Activated CD4-positive, alpha-beta T cell treated with anti-CD3 and anti-CD28 coated beads, Interleukin-2, amount 10 ng/mL, durations not matched to agents 24 days and 14 days (primary cell): ENCODE data around the gene RPL10. TPM values are rescaled to one million over a fixed set of nuclear protein-coding genes. Genes with fewer than 3 reads are reported as not detected.
"Not testable (repeated sequence)": the region's sequence is repeated elsewhere in the genome, so short reads cannot be mapped to it uniquely, and the experiment has no call there.

ENCODE experiments used
- DNase-seq: peaks from one replicate; pipeline ENCODE4 v3.0.0; 2022
- H3K27ac Mint-ChIP-seq: one replicate; pipeline ENCODE4 v1.8.0; 2022; ENCODE audit warnings: mild to moderate bottlenecking, mixed read lengths
- H3K27me3 Mint-ChIP-seq: one replicate; pipeline ENCODE4 v1.8.0; 2022; ENCODE audit warnings: mixed read lengths
- H3K36me3 Mint-ChIP-seq: one replicate; pipeline ENCODE4 v1.8.0; 2022; ENCODE audit warnings: low read depth, mild to moderate bottlenecking, mixed read lengths
- H3K4me1 Mint-ChIP-seq: one replicate; pipeline ENCODE4 v1.8.0; 2021; ENCODE audit warnings: mixed read lengths
- H3K4me3 Mint-ChIP-seq: one replicate; pipeline ENCODE4 v1.8.0; 2022; ENCODE audit warnings: mild to moderate bottlenecking, moderate library complexity, mixed read lengths
- H3K9me3 Mint-ChIP-seq: one replicate; pipeline ENCODE4 v1.8.0; 2021; ENCODE audit warnings: mixed read lengths
- intact Hi-C: fragments of 100-400 bp; cut with micrococcal nuclease; formaldehyde crosslinking; loops from one replicate; pipeline ENCODE4 v1.15.1; 2023
- total RNA-seq: library from RNA; stranded (reverse); gene quantifications from 2 replicates; pipeline ENCODE4 v1.2.3, GENCODE V29; 2022

The RPL10 gene
- total RNA-seq, 1 donor from 2014 or later: 2,338 TPM

DNA sequence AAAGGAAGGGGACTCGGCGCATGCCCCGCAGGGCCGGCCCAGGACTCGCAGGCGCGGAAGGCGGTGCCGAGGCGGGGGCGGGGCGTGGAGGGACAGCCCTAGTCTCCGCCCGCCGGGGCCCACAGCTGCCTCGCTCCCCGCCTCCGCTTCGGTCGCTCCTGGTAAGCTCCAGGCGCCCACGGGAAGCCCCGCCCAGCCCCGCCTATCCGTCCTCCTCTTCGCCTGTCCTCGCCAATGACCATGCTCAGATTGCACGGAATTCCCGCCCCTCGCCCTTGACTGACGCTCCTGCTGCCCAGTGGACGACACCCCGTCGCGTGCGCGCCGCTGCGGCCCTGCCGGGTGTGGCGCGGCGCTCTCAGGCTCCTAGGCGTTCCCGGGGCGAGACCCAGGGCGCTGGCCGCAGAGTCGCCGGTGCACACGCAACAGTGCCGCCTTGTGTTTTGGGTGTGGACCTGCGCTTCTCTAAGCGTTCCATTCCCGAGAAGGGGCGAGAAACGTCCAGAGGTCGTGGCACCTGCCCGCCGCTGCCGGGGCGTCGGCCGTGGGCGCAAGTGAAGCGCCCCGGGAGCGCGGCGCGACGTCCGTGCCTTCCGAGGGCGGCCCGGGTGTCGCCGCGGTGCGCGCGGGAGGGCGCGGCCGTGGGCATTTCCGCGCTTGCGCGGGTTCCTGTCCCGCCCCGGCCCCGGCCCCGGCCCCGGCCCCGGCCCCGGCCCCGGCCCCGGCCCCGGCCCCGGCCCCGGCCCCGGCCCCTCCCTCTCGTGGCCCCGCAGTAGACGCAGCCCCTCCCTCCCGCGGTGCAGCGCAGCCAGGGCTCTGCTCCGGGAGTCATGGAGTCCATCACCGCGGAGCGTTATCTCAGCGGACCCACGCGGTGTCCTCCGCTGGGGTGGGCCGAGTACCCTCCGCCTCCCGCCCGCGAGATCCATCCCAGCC, 8.1 kb upstream of the RPL10 start:
- H3K36me3 Mint-ChIP-seq, H3K9me3 Mint-ChIP-seq, intact Hi-C loops, H3K4me1 Mint-ChIP-seq, H3K4me3 Mint-ChIP-seq, H3K27me3 Mint-ChIP-seq, H3K27ac Mint-ChIP-seq: not testable (repeated sequence)
- peak; percentile 80 for DNase-seq

GRCh38 chrX:154396363-154396762, 1.8 kb upstream of the RPL10 start:
- intact Hi-C loops: loop anchor here (5.0 kb wide), 2 partner anchors 41 to 81 kb away; partner anchors contain the start of genes GDI1 and LAGE3
- Mint-ChIP-seq H3K36me3 (peaks cover 33% of the 10 kb centered on the region), H3K4me3 (peak overlapping the region; percentile 92), H3K4me1 (peaks cover 11% of the 10 kb centered on the region)
- DNase-seq, H3K27ac Mint-ChIP-seq, H3K27me3 Mint-ChIP-seq, H3K9me3 Mint-ChIP-seq: not testable (repeated sequence)

DNA sequence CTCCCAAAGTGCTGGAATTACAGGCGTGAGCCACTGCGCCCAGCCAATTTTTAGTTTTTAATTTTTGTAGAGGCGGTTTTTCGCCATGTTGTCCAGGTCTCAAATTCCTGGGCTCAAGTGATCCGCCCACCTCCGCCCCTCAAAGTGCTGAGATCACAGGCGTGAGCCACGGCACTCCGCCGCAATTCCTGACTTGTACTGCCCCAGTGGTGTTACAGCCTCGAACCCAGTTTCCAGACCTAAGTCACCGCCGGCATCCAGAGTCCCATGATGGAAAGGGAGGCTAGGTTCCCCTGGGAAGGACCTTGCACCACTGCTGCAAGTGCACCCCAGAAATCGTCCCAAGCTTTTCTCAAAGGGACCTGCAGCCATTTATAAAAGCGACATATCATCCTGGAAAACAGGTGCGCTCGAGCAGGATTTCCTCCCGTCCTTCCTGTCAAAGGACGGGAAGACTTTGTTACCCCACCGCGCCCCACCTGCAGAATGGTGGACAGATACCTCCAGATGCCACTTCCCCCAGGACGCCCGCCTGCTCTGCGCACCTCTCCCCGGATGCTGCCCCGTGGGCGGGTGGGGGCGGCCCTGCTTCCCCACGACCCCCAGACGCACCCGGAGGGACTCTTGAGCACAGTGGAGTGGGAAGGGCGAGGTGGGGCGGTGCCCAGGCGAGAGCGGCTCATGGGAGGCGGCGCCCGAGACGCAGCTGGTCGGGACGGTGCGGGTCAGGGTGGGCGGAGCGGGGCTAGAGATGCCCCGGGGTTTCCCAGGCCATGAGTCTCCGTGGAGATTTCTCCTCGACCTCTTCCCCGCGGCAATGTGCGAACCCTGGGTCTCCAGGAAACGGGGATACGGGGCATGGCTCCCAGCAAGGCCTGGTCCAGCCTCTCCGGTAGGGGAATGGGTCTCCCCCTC, 947 bp upstream of the RPL10 start:
- peak; percentile 89 for DNase-seq
- Mint-ChIP-seq H3K9me3 (no peaks in the 10 kb centered on the region), H3K4me3 (peak overlapping the region; percentile 92), H3K36me3 (peaks cover 35% of the 10 kb centered on the region), H3K27ac (peak overlapping the region; percentile 100), H3K27me3 (no peaks in the 10 kb centered on the region), H3K4me1 (peaks cover 11% of the 10 kb centered on the region)
- intact Hi-C loops: loop anchor here (5.0 kb wide), 2 partner anchors 40 to 80 kb away; partner anchors contain the start of genes GDI1 and LAGE3

- Mint-ChIP-seq H3K27ac (peak overlapping the region; percentile 100), H3K9me3 (no peaks in the 10 kb centered on the region), H3K36me3 (peaks cover 38% of the 10 kb centered on the region), H3K27me3 (no peaks in the 10 kb centered on the region), H3K4me1 (peaks cover 11% of the 10 kb centered on the region), H3K4me3 (peak overlapping the region; percentile 92)
- intact Hi-C loops: loop anchor here (5.0 kb wide), 2 partner anchors 38 to 78 kb away; partner anchors contain the start of genes GDI1 and LAGE3
- peak; percentile 94 for DNase-seq
Measured at GRCh38 chrX:154398668-154399526, 720 bp downstream of the RPL10 start.

GRCh38 chrX:154399527-154400368, 1.6 kb downstream of the RPL10 start:
- DNase-seq: peak; percentile 77
- peaks cover 11% of the 10 kb centered on the region for H3K4me1 Mint-ChIP-seq
- no peaks in the 10 kb centered on the region for H3K9me3 Mint-ChIP-seq
- no peaks in the 10 kb centered on the region for H3K27me3 Mint-ChIP-seq
- peaks cover 38% of the 10 kb centered on the region for H3K36me3 Mint-ChIP-seq
- H3K4me3 Mint-ChIP-seq: peak overlapping the region; percentile 92
- peak overlapping the region; percentile 100 for H3K27ac Mint-ChIP-seq
- intact Hi-C loops: loop anchor here (5.0 kb wide), 2 partner anchors 38 to 78 kb away; partner anchors contain the start of genes GDI1 and LAGE3

DNA sequence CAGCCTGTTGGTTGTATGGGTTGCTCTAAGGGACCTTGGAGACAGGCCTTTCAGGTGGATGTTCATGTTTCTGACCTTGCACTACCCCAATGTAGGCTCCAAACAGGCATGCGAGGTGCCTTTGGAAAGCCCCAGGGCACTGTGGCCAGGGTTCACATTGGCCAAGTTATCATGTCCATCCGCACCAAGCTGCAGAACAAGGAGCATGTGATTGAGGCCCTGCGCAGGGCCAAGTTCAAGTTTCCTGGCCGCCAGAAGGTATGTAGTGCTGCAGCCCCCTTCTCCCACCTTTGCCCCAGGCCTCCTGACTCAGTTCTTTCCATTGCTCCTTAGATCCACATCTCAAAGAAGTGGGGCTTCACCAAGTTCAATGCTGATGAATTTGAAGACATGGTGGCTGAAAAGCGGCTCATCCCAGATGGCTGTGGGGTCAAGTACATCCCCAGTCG, 2.2 kb downstream of the RPL10 start:
- peaks cover 38% of the 10 kb centered on the region for H3K36me3 Mint-ChIP-seq
- H3K27me3 Mint-ChIP-seq, H3K9me3 Mint-ChIP-seq, DNase-seq, intact Hi-C loops: not testable (repeated sequence)
- peaks cover 11% of the 10 kb centered on the region for H3K4me1 Mint-ChIP-seq
- H3K27ac Mint-ChIP-seq: peak overlapping the region; percentile 100
- H3K4me3 Mint-ChIP-seq: peak overlapping the region; percentile 92

DNA sequence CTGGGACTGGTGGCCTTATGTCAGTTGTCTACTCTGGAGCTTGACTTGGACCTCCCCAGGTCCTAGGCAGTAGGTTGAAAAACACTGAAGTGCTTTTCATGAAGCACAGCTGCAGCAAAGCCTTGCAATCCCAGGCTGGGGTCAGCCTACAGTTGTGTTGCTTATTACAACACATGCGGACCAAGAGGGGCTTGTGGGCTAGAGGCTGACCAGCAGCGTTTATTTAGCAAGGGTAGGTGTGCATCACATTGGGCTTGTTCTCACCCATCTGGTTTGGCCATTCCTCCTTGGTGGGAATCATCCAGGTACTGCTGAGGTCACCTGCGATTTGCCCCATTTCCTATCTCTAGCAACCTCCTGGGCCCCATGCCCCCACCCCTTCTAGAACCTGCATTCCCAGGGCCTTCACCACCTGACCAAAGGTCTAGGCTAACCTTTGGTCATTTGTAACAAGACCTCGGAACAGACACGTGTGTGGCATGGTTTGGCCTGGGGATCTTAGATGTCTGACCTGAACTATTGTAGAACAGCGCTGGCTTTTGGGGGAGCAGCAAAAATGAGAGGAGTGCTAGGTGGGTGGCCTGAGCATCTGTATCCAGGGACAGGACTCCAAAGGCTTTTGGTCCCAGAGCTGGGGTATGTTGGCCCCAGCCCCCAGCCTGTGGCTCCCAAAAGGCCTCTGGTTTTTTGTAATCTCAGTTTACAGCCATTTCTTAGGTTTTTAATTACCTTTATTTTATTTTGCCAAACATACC, 3.0 kb downstream of the RPL10 start:
- intact Hi-C loops: no loop called here
- Mint-ChIP-seq H3K36me3 (peaks cover 38% of the 10 kb centered on the region), H3K4me1 (peaks cover 11% of the 10 kb centered on the region), H3K27me3 (no peaks in the 10 kb centered on the region), H3K27ac (peak overlapping the region; percentile 74), H3K9me3 (no peaks in the 10 kb centered on the region), H3K4me3 (peak overlapping the region; percentile 92)
- DNase-seq: no peak

DNA sequence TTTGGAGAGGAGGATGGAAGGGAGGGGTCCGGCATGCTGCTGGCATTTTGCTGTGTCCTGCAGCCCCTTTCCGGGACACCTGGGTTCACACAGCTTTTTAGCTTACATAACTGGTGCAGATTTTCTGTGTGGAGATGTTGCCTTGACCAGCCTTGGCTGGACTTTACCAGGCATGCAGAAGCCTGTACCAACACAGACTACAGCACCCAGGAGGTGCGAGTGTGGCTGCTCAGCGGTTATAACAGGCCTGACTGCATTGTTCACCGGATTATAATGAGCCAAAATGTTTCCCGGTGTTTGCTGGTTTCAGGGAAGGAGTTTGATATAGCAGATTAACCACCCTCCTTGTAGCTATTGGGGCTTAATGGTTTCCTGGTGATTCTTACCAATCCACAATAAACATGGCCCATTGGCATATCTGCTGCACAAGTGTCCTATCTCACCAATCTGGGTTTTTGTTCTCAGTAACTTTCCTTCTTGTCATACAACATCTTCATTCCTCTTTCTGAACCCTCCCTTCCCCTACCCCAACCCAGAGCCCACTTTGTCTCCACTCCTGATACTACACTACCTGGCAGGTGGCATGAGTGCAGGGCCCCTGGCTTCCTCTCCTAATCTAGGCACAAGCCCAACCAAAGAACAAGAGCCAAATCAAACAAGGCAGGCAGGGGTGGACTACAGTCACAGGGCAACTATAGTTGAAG, 3.9 kb downstream of the RPL10 start:
- Mint-ChIP-seq H3K36me3 (peaks cover 38% of the 10 kb centered on the region), H3K4me1 (peaks cover 11% of the 10 kb centered on the region), H3K27me3 (no peaks in the 10 kb centered on the region), H3K9me3 (no peaks in the 10 kb centered on the region), H3K4me3 (no peak overlapping the region), H3K27ac (no peak overlapping the region)
- intact Hi-C loops: no loop called here
- no peak for DNase-seq

DNA sequence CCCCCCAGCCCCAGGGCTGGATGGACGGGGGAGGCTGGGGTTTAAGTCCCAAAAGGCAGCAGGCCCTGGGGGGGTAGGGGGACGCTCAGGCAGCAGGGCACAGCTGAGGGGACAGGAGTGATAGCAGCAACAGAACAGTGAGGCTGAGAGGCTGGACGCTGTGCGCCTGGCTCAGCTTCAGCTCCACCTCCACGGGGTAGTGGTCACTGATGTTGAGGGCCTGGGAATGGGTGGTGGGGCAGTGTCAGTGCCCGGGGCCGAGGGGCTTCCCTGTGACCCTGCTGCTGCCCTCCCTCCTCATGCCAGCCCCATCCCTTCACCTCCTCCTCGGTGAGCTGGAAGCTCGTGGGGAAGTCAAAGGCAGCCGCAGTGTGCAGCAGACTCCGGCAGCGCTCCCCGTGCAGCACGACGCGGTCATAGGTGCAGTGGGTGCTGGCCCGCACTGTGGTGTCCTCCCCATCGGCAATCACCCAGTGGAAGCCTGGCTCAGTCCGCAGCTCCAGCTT, 4.5 kb downstream of the RPL10 start:
- intact Hi-C loops: no loop called here
- Mint-ChIP-seq H3K4me3 (no peak overlapping the region), H3K9me3 (no peaks in the 10 kb centered on the region), H3K4me1 (peaks cover 11% of the 10 kb centered on the region), H3K36me3 (peaks cover 38% of the 10 kb centered on the region), H3K27ac (no peak overlapping the region), H3K27me3 (no peaks in the 10 kb centered on the region)
- DNase-seq: no peak

DNA sequence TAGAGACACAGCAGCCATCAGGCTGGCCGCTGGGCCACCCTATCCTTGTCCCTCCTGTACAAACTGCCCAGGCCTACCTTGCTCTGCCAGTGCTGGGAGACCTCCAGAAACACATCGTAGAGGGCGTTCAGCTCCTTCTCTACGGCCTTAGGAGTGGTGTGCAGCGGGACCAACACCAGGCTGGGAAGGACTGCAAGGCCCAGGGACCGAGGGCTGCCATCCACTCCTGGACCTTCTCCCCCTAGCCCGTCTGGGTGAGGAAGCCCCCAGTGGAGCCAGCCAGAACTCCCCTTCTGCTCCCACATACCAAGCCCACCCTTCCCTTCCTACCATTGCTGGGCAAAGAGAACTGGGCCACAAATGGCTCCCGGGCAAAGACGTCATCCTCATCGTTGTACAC, 5.0 kb downstream of the RPL10 start:
- intact Hi-C loops: no loop called here
- peaks cover 10% of the 10 kb centered on the region for H3K4me1 Mint-ChIP-seq
- no peak overlapping the region for H3K4me3 Mint-ChIP-seq
- no peak for DNase-seq
- H3K27ac Mint-ChIP-seq: no peak overlapping the region
- no peaks in the 10 kb centered on the region for H3K27me3 Mint-ChIP-seq
- no peaks in the 10 kb centered on the region for H3K9me3 Mint-ChIP-seq
- peaks cover 35% of the 10 kb centered on the region for H3K36me3 Mint-ChIP-seq

DNA sequence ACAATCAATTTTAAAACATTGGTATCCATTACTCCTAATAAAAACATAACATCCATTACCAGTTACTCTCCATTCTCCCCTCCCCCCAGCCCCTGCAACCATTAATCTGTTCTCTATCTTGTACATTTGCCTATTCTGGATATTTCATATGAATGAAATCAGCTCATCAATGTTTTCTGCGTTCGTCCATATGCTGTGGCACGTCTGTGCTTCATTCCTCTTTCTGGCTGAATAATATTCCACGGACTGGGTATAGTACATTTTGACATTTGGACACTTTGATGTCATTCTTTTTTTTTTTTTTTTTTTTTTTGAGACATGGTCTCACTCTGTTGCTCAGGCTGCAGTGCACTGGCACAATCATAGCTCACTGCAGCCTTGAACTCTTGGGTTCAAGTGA, 5.7 kb downstream of the RPL10 start:
- no peak overlapping the region for H3K4me3 Mint-ChIP-seq

More for the DNA sequence above, 5.7 kb downstream of the RPL10 start:
- intact Hi-C loops: no loop called here
- no peak for DNase-seq
- Mint-ChIP-seq H3K27me3 (no peaks in the 10 kb centered on the region), H3K27ac (peak overlapping the region; percentile 15), H3K4me1 (peaks cover 10% of the 10 kb centered on the region), H3K36me3 (peaks cover 28% of the 10 kb centered on the region), H3K9me3 (no peaks in the 10 kb centered on the region)
